Astrocyte of the cerebellum (primary cell): Measurements from ENCODE around the gene ZBTB9.

Experiments
- DNase-seq: peaks from one replicate; pipeline ENCODE4 v3.0.0-alpha.2; 2011; ENCODE audit warnings: low read depth
- H3K4me3 ChIP-seq: 2 replicates; pipeline ENCODE4 v1.5.1; 2011; ENCODE audit warnings: mild to moderate bottlenecking, low read depth, low read length, moderate library complexity
- in situ Hi-C: cut with HindIII; loops from 2 replicates; pipeline ENCODE4 v1.10.0; 2017; ENCODE audit warnings: low sequenced_read_pairs
- TF ChIP-seq, protein P1 (sequence below): IDR thresholded peaks from 2 replicates; pipeline ENCODE4 v1.5.1; 2012; ENCODE audit warnings: low read length, low read depth, moderate library complexity, mild to moderate bottlenecking; ENCODE audit errors: missing control alignments

Gene ZBTB9

GRCh38 chr6:33455051-33455450 lies 675 bp downstream of the ZBTB9 start:
- DNase-seq, result no peak
- in situ Hi-C loops, result no loop called here
- H3K4me3 ChIP-seq, result peak overlapping the region; percentile 96
- TF ChIP-seq, protein P1, sequence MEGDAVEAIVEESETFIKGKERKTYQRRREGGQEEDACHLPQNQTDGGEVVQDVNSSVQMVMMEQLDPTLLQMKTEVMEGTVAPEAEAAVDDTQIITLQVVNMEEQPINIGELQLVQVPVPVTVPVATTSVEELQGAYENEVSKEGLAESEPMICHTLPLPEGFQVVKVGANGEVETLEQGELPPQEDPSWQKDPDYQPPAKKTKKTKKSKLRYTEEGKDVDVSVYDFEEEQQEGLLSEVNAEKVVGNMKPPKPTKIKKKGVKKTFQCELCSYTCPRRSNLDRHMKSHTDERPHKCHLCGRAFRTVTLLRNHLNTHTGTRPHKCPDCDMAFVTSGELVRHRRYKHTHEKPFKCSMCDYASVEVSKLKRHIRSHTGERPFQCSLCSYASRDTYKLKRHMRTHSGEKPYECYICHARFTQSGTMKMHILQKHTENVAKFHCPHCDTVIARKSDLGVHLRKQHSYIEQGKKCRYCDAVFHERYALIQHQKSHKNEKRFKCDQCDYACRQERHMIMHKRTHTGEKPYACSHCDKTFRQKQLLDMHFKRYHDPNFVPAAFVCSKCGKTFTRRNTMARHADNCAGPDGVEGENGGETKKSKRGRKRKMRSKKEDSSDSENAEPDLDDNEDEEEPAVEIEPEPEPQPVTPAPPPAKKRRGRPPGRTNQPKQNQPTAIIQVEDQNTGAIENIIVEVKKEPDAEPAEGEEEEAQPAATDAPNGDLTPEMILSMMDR, result no peak

- no peak overlapping the region for H3K4me3 ChIP-seq
- in situ Hi-C loops, result no loop called here
- no peak for DNase-seq
- TF ChIP-seq, protein P1, result no peak
Measured at GRCh38 chr6:33456156-33456555, 1.8 kb downstream of the ZBTB9 start.

DNA sequence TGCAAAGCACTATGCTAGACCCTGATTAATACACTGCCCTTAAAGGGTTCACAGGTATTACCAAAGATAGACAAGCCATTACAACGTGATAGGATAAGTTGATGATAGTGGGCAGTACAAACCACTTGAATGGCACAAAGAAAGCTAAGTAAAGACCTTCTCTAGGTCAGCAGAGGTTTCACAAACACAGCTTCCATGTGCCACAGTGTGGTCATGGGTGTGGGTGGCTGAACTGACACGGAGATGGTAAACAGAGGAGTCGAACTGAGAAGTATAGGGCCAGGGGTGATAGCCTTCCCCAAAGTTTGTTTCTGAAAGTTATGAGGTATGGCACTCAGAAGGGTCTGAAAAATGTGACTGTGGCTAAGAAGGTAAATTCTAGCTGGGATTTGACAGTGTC lies 4.3 kb downstream of the ZBTB9 start:
- in situ Hi-C loops, result no loop called here
- TF ChIP-seq, protein P1, result no peak
- DNase-seq, result no peak
- H3K4me3 ChIP-seq, result no peak overlapping the region

DNA sequence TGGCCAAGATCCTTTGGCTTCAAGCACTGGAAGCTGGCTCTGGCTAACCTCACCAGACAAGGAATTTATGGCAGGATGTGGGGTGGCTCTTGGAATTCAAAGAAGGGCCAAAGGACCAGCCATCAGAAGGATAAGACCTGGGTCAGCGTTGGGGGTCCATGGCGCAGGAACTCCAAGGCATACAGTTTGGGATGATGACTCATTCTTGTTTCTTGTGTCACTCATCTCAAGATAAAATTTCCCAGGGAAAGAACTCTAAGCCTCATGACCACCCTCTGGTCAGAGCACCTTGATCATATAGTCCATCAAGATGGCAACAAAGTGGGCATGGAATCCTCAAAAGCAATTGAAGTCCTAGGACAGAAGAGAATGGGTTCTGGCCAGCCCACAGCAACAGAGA lies 4.8 kb downstream of the ZBTB9 start:
- in situ Hi-C loops, result no loop called here
- no peak for DNase-seq
- no peak overlapping the region for H3K4me3 ChIP-seq
- TF ChIP-seq, protein P1, result no peak

GRCh38 chr6:33466075-33466735 lies 11.8 kb downstream of the ZBTB9 start:
- in situ Hi-C loops, result no loop called here
- TF ChIP-seq, protein P1, result no peak

GRCh38 chr6:33467091-33467490 lies 12.7 kb downstream of the ZBTB9 start:
- no peak overlapping the region for H3K4me3 ChIP-seq
- TF ChIP-seq, protein P1, result no peak
- in situ Hi-C loops, result no loop called here
- no peak for DNase-seq

More at GRCh38 chr6:33466075-33466735, 11.8 kb downstream of the ZBTB9 start:
- no peak for DNase-seq
- H3K4me3 ChIP-seq, result no peak overlapping the region
